HepG2 (cell line): ENCODE measurements around the gene MTHFD1L. TPM values are rescaled to one million over a fixed set of nuclear protein-coding genes. Genes with fewer than 3 reads are reported as not detected.

Experiments used
- ATAC-seq: fragments of 200-7000 bp; cut with Tn5 transposase; 3 replicates; pipeline ENCODE4 v1.9.1; 2020; ENCODE audit warnings: mild to moderate bottlenecking, moderate library complexity
- BruUV-seq: library from RNA; stranded (reverse); fragments of 400-500 nt; replicated peaks from 2 replicates; lab custom pipeline; 2021; lab: Mats Ljungman, UMichigan
- CTCF ChIA-PET: fragments of 300-600 bp; formaldehyde crosslinking; extraction: SDS; loops from one replicate; lab custom pipeline; 2021; ENCODE audit warnings: low total read pairs, inconsistent platforms, low intra/inter-chr PET ratio; lab: Yijun Ruan, JAX
- POLR2A ChIA-PET: fragments of 350-600 bp; sonication (Branson Sonifier 250); formaldehyde crosslinking; loops from one replicate; lab custom pipeline; 2020; ENCODE audit warnings: antibody characterized with exemption, inconsistent platforms; lab: Yijun Ruan, JAX
- DNase-seq: peaks from one replicate; pipeline ENCODE4 v3.0.0-alpha.2; 2015; ENCODE audit warnings: low spot score
- FAIRE-seq: peaks from 3 replicates; lab custom pipeline; 2011; peaks lifted over from hg19 to GRCh38; lab: Jason Lieb, UNC
- H2AFZ ChIP-seq: one replicate; pipeline ENCODE4 v1.6.1; 2011; ENCODE audit warnings: low read length, inconsistent platforms
- H3K27ac ChIP-seq: fragments of 300-600 bp; 3 replicates; pipeline ENCODE4 v1.8.0; 2011; ENCODE audit warnings: mixed run types, mild to moderate bottlenecking, mixed read lengths, low read length, inconsistent platforms; ENCODE audit not compliant: insufficient read depth; ENCODE audit errors: extremely low read length
- H3K27me3 ChIP-seq, 2 experiments: fragments of 200-600 bp in 1 of 2; 2 replicates in 1 of 2; 3 replicates in 1 of 2; pipeline versions ENCODE4 v1.6.0 to v1.8.0; 2011; ENCODE audit warnings: low read length in 2 of 2, mild to moderate bottlenecking in 2 of 2, moderate library complexity in 2 of 2, inconsistent platforms in 1 of 2; ENCODE audit not compliant: insufficient read depth in 2 of 2, control insufficient read depth in 1 of 2
- H3K36me3 ChIP-seq, 2 experiments: fragments of 200-600 bp in 1 of 2; replicated peaks in 1 of 2; 2 replicates in 1 of 2; 3 replicates in 1 of 2; pipeline versions ENCODE4 v1.5.1 to v1.8.0; 2011; ENCODE audit warnings: low read length in 2 of 2, inconsistent platforms in 1 of 2; ENCODE audit not compliant: insufficient read depth in 2 of 2, control insufficient read depth in 1 of 2
- H3K4me1 ChIP-seq: 2 replicates; pipeline ENCODE4 v1.5.1; 2012; ENCODE audit warnings: low read length, inconsistent platforms; ENCODE audit not compliant: insufficient read depth
- H3K4me2 ChIP-seq: 2 replicates; pipeline ENCODE4 v1.6.0; 2011; ENCODE audit warnings: low read depth, low read length, inconsistent platforms
- H3K4me3 ChIP-seq, 3 experiments: fragments of 200-600 bp in 1 of 3; sonication (generic), shearing (Covaris generic) in 1 of 3; replicated peaks in 1 of 3; 2 replicates each; pipeline ENCODE4 v1.5.1; 2011 to 2016; ENCODE audit warnings: low read length in 3 of 3, inconsistent platforms in 2 of 3, low read depth in 2 of 3, mild to moderate bottlenecking in 2 of 3, control low read depth in 1 of 3, mixed read lengths in 1 of 3; ENCODE audit not compliant: insufficient read depth in 1 of 3
- H3K79me2 ChIP-seq: one replicate; pipeline ENCODE4 v1.6.1; 2011; ENCODE audit warnings: low read length, inconsistent platforms; ENCODE audit not compliant: insufficient read depth
- H3K9ac ChIP-seq: 2 replicates; pipeline ENCODE4 v1.6.0; 2011; ENCODE audit warnings: mild to moderate bottlenecking, low read depth, low read length, inconsistent platforms; ENCODE audit not compliant: insufficient read depth
- H3K9me3 ChIP-seq: 2 replicates; pipeline ENCODE4 v1.5.1; 2012; ENCODE audit warnings: mild to moderate bottlenecking, low read length
- H4K20me1 ChIP-seq: 2 replicates; pipeline ENCODE4 v1.6.0; 2011; ENCODE audit warnings: inconsistent platforms, mild to moderate bottlenecking, low read length, moderate library complexity; ENCODE audit not compliant: insufficient read depth
- BCL3 ChIP-seq: sonication (generic); formaldehyde crosslinking; IDR thresholded peaks from 2 replicates; pipeline ENCODE4 v1.5.1; 2020; ENCODE audit warnings: mild to moderate bottlenecking, missing genetic modification reagents, moderate library complexity
- GATAD1 ChIP-seq: IDR thresholded peaks from 2 replicates; pipeline ENCODE4 v1.6.1; 2016; ENCODE audit warnings: missing genetic modification reagents, missing compliant biosample characterization
- GLI4 ChIP-seq: sonication (generic); formaldehyde crosslinking; IDR thresholded peaks from 2 replicates; pipeline ENCODE4 v1.5.1; 2020; ENCODE audit warnings: missing genetic modification reagents, mild to moderate bottlenecking, moderate library complexity, borderline replicate concordance
- MXD4 ChIP-seq: IDR thresholded peaks from 2 replicates; pipeline ENCODE4 v1.6.1; 2016; ENCODE audit warnings: mild to moderate bottlenecking, missing biosample characterization, missing genetic modification reagents
- PITX1 ChIP-seq: sonication (generic); formaldehyde crosslinking; IDR thresholded peaks from 2 replicates; pipeline ENCODE4 v1.5.1; 2020; ENCODE audit warnings: mild to moderate bottlenecking, missing genetic modification reagents
- SAP130 ChIP-seq: IDR thresholded peaks from 2 replicates; pipeline ENCODE4 v1.6.1; 2016; ENCODE audit warnings: low read depth
- SMYD3 ChIP-seq: sonication (generic); formaldehyde crosslinking; IDR thresholded peaks from 2 replicates; pipeline ENCODE4 v1.8.1; 2023; ENCODE audit warnings: mild to moderate bottlenecking, missing genetic modification reagents
- WIZ ChIP-seq: sonication (generic); formaldehyde crosslinking; IDR thresholded peaks from 2 replicates; pipeline ENCODE4 v1.5.1; 2020; ENCODE audit warnings: mild to moderate bottlenecking, missing genetic modification reagents
- ZFYVE20 ChIP-seq: sonication (generic); formaldehyde crosslinking; IDR thresholded peaks from 2 replicates; pipeline ENCODE4 v1.8.0; 2023; ENCODE audit warnings: low read depth, mild to moderate bottlenecking, moderate library complexity, missing genetic modification reagents, borderline replicate concordance
- ZNF317 ChIP-seq: sonication (generic); formaldehyde crosslinking; IDR thresholded peaks from 2 replicates; pipeline ENCODE4 v1.5.0; 2020; ENCODE audit warnings: mild to moderate bottlenecking, missing genetic modification reagents
- ZNF318 ChIP-seq: sonication (generic); formaldehyde crosslinking; IDR thresholded peaks from 2 replicates; pipeline ENCODE4 v1.4.0; 2020; ENCODE audit warnings: mild to moderate bottlenecking, missing genetic modification reagents
- ZNF549 ChIP-seq: sonication (generic); formaldehyde crosslinking; IDR thresholded peaks from 2 replicates; pipeline ENCODE4 v1.5.0; 2020; ENCODE audit warnings: missing genetic modification reagents
- ZNF562 ChIP-seq: sonication (generic); formaldehyde crosslinking; IDR thresholded peaks from 2 replicates; pipeline ENCODE4 v1.8.0; 2022; ENCODE audit warnings: missing genetic modification reagents, borderline replicate concordance
- ZNF768 ChIP-seq: sonication (generic); formaldehyde crosslinking; IDR thresholded peaks from 2 replicates; pipeline ENCODE4 v1.4.0; 2020; ENCODE audit warnings: missing genetic modification reagents
- ZNF782 ChIP-seq: sonication (generic); formaldehyde crosslinking; IDR thresholded peaks from 2 replicates; pipeline ENCODE4 v1.4.0; 2020; ENCODE audit warnings: missing genetic modification reagents, mild to moderate bottlenecking, borderline replicate concordance
- WGBS: methylation state at CpG from one replicate; pipeline ENCODE4 v1.1.6; 2017; ENCODE audit warnings: low lambda C conversion rate; 5-methylcytosine and 5-hydroxymethylcytosine counted together
- in situ Hi-C: cut with HindIII; loops from 2 replicates; pipeline ENCODE4 v1.10.0; 2017; ENCODE audit warnings: low pct_unique_long_range_greater_than_20kb; ENCODE audit not compliant: extremely low pct_ligation_motif_present
- intact Hi-C: fragments of 100-400 bp; cut with micrococcal nuclease; formaldehyde crosslinking; loops from one replicate; pipeline ENCODE4 v1.10.0; 2022; ENCODE audit not compliant: unreplicated experiment
- polyA plus RNA-seq, 8 experiments: library from polyadenylated mRNA; depleted of rRNA in 3 of 8; stranded (reverse) in 7 of 8; unstranded in 1 of 8; fragments of >200 nt; fragmentation: Illumina TruSeq in 4 of 8; extraction: Trizol in 4 of 8; gene quantifications; 2 replicates each; pipeline versions ENCODE4 v1.2.1 to v1.2.3, GENCODE V29; 2011 to 2016; ENCODE audit warnings: low read depth in 4 of 8, missing spikeins in 1 of 8, mixed read lengths in 1 of 8; ENCODE audit not compliant: insufficient read depth in 1 of 8
- total RNA-seq, 5 experiments: library from RNA; depleted of rRNA; stranded (reverse); fragments of >200 nt; fragmentation: Illumina TruSeq; extraction: Trizol; gene quantifications; 2 replicates each; pipeline ENCODE4 v1.2.3, GENCODE V29; 2016; ENCODE audit warnings: low read depth in 1 of 5

Gene MTHFD1L
- total and polyA plus RNA-seq, 2 of the 13 experiments (the other 11 are each of a cell fraction or from before 2014, with no cell fraction given), result 24.0 to 39.6 TPM

GRCh38 chr6:150987855-150988464 is 122.5 kb downstream of the MTHFD1L start:
- intact Hi-C loops, result no loop called here
- no peaks in the 10 kb centered on the region for H3K4me1 ChIP-seq
- FAIRE-seq, result no peak

More at GRCh38 chr6:150987855-150988464, 122.5 kb downstream of the MTHFD1L start:
- CTCF ChIA-PET, result no interaction called here
- Histone ChIP-seq H2AFZ (no peak overlapping the region), H3K9me3 (no peaks in the 10 kb centered on the region), H3K4me2 (no peak overlapping the region), H3K36me3 (peaks cover 6 to 28% of the 10 kb centered on the region in 2 experiments), H3K9ac (no peak overlapping the region), H3K79me2 (no peaks in the 10 kb centered on the region), H3K27ac (no peak overlapping the region), H3K27me3 (no peaks in the 10 kb centered on the region), H3K4me3 (no peak overlapping the region), H4K20me1 (no peaks in the 10 kb centered on the region)
- POLR2A ChIA-PET, result no interaction called here
- in situ Hi-C loops, result no loop called here
- no peak for DNase-seq
- no peak for ATAC-seq
- BruUV-seq, result no TSS peak
- no peak for TF ChIP-seq SAP130 (CRISPR knock-in tag)
- TF ChIP-seq PITX1 (CRISPR knock-in tag), result no peak
- TF ChIP-seq MXD4, result no peak
- no peak for TF ChIP-seq WIZ (CRISPR knock-in tag)
- TF ChIP-seq GLI4, result no peak
- no peak for TF ChIP-seq ZNF317
- TF ChIP-seq ZNF549 (CRISPR knock-in tag), result no peak
- TF ChIP-seq ZNF318 (CRISPR knock-in tag), result no peak
- TF ChIP-seq ZFYVE20 (CRISPR knock-in tag), result no peak
- no peak for TF ChIP-seq ZNF768 (CRISPR knock-in tag)
- no peak for TF ChIP-seq GATAD1 (CRISPR knock-in tag)
- no peak for TF ChIP-seq ZNF562 (CRISPR knock-in tag)
- no peak for TF ChIP-seq BCL3
- no peak for TF ChIP-seq ZNF782 (CRISPR knock-in tag)
- no peak for TF ChIP-seq SMYD3 (CRISPR knock-in tag)
- TF ChIP-seq, all 625 proteins: peak for 0
- 81% methylated on average over 5 of the region's 5 CpGs for WGBS
